GM19328 (cell line): ENCODE data around the gene MTG2.

Experiments used
- ATAC-seq: cut with Tn5 transposase; IDR thresholded peaks from one replicate; pipeline ENCODE4 v1.9.1; 2021; ENCODE audit warnings: mild to moderate bottlenecking, moderate library complexity; ENCODE audit not compliant: unreplicated experiment

MTG2 gene, protein sequence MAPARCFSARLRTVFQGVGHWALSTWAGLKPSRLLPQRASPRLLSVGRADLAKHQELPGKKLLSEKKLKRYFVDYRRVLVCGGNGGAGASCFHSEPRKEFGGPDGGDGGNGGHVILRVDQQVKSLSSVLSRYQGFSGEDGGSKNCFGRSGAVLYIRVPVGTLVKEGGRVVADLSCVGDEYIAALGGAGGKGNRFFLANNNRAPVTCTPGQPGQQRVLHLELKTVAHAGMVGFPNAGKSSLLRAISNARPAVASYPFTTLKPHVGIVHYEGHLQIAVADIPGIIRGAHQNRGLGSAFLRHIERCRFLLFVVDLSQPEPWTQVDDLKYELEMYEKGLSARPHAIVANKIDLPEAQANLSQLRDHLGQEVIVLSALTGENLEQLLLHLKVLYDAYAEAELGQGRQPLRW

DNA sequence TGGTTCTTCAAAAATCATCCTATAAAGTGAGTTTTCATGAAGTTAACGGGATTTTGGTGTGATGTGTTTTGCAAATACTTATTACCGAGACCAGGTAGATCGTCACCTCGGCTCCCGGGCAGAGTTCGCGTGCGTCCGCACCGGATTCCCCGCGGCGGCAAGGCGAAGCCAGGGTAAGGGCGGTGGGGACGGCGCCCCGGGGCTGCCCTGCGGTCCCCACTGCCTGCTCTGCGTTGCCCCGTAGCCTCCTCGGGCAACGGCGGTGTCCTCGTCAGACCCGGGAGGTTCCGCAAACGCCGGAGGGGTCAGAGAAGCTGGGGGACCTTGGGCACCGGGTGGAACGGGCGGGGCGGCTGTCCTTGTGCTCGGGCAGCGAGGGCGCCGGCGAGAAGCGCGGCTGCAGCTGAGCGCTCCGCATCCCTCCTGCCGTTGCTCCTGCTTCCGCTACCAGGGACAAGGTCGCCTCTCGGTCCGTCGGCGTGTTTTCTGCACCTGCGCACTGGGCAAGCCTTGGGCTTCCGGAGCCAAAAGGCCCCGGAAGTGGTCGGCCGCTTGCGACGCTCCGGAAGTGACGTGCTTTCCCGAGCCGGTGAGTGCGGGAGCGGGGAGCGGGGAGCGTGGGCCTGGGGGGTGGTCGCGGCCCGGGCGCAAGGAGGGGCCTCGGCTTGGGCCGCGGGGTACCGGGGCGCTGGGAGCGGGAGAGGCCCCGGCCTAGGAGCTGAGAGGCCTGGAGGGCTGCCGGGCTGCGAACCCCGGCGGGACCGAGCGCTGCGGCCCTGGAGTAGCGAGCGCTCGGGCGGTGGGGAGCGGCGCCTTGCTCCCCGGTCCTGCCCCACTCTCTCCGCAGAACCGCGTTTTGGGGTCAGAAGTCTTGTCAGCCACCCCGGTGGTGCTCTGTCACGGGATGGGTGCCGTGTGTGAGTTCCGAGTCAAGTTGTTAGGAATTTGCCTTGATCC lies at the start of gene MTG2:
TSS of gene MTG2 (plus strand) at position 560 of the 957 bp plus-strand sequence. CDS start 10,393 bp downstream, outside the sequence.
- peak; percentile 92 for ATAC-seq

DNA sequence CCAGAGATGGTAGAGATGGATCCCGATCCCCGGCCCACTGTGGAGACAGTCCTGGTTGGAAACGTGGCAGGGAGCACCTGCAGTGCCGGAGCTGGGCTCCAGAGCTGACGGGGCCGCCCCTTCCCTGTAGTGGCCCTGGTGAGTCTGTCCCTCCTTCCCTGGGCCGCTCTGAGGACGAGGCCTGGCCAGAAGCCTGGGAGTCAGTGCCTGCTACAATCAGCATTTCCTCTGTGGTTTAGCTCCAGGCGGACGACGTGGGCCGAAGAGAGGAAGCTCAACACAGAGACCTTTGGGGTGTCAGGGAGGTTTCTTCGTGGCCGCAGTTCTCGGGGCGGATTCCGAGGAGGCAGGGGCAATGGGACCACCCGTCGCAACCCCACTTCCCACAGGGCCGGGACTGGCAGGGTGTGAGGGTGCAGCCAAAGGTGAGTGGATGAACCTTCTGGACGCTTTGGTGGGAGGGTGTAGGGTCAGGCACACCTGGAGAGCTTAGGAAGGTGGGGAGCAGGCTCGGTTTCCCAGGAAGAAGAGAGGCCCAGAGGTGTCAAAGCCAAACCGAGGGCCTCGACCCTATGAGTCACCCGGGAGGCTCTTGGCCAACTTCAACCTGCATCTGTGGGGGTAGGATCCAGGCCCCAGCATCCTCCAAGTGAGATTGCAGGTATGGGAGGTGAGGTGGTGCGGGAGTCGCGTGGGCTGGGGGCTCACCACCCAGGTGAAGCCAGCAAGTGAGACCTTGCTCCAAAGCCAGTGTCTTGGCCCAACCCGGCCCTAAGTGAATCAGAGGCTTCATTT lies 49.6 kb upstream of the MTG2 start:
- no peak for ATAC-seq

DNA sequence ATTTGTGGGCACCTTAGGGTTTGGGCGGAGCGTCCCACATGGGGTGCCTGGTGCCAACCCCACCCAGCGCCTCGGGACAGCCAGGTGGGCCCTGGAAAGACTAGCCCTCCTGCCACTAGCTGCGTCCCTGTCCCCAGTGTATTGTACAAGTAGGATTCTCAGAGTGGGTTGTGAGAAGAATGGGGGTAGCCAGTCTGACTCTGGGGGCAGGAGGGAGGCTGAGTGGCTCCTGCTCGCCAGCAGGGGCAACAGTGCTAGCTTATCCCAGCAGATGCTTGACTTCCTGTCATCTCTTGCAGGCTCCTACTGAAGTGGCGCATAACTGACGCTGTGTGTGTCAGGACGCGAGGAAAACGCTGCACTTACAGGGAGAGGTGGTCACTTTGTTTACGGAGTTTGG lies 49.0 kb upstream of the MTG2 start:
- ATAC-seq: no peak

DNA sequence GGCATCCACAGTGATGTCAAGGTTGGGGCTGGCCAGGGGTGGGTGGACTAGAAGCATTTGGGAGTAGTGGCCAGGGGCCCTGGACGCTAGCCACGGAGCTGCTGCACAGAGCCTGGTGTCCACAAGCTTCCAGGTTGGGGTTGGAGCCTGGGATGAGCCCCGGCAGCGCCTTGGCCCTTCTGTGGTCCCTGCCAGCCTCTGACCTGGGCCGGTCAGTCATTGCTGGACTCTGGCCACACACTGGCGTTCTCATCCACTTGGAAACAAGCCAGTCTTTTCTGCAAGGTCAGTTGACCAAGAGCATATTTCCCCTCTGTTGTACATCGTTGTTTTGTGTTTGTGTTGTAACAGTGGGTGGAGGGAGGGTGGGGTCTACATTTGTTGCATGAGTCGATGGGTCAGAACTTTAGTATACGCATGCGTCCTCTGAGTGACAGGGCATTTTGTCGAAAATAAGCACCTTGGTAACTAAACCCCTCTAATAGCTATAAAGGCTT lies 48.0 kb upstream of the MTG2 start:
- ATAC-seq: no peak

DNA sequence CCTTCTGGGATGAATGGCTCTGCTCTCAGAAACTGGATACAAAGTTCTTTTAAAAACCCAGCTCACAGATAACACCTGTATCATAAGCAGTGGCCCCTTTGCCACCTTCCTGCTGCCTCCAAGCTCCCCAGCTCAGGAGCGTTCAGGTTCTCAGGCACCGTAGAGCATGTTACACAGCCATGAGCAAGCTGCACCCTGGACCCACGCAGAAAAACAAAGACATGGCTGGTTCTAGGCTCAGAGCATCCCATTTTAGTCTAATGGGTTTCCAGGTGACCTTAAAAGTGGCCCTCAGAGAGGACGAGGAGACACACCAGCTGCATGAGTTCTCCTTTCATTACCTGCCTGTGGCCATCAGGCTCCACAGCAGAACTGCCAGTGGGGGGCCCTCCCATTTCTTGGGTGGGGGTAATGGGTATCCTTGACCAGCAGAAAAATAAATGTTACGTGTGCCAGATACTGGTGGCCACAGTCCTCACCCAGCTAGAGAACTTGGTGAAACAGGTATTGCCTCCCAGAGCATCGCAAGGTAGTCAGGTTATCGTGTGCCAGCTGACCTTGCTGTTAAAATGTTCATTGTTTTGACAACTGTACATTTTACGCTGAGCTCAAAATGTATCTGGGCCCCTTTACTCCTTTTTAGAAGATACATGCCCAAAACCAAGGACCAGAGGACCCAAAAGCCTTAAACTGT lies 47.1 kb upstream of the MTG2 start:
- no peak for ATAC-seq

DNA sequence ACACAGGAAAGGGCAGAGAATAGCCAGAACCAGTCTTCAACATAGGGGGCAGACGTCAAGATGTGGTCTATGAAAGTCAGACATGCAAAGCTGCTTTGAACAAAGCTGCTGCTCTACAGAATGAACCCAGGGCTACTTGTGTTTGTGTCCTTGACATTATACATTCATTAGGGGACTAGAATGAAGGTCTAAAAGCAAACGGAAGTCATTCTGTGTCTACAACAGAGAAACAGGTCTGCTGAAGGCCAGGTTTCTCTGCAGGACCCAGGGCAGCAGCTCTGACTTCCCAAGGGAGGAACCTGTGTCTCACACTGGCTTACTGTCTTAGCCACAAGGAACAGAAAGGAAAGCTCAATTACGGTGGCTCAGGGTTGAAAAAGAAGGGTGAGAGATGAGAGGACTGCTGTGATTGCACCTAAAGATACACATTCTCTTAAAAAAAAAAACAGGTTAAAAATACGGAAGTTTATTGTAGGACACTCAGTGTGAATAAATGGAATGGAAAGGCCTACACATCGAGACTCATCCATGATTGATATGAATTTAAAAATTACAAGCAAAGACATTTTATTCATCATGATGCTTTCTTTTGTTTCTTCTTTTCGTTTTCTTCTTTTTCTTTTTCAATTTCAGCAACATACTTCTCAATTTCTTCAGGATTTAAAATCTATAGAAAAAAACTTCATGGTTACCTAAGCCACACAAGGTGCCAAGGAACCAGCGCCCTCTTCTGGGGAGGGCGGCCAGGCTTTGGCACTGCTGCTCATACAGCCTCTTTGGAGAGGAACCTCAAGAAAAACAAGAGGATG lies 46.3 kb upstream of the MTG2 start:
- no peak for ATAC-seq

DNA sequence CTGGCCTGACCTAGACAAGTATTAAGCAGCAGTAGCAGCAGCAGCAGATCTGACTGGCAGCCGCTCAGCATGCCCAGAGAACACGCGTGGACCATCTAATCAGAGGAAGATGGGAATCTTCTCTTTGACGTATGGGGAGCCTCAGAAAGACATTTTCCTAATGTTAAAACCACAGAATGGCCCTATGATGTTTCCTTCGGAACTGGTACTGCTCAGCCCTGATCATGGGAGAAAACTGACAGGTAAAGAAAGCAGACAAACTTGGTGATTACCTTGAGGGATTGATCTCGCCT lies 45.8 kb upstream of the MTG2 start:
- no peak for ATAC-seq

DNA sequence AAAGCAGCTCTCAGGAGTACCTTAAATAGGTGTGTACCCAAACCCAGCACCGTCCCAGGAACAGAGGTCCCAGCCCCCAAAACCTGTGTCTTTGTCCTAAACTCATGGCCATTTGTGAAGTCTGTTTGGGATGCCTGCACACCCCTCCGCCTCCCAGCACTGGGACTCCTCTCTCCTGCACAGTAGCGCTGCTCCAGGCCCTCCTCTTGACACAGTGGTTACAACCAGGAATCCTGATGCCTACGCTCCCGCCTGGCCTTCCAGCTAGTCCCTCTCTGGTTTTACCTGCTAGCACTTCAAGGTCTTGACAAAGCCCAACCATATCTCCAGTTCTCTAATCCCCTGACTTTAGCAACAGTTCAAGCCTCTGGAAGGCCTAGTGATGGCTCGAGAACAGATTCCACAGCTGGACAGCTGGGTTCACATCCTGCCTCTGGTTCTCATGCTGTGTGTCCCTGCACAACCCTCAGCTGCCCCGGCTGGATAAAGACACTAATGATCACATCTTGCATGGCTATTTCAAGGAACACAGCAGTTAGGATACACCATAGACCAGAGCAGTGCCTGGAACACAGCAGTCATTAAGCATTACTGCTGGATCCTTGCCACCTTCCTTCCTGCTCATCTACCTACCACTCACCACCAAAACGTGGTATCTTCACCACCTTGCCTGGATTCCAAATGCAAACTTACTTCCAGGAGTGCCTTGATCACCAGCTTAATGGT lies 45.2 kb upstream of the MTG2 start:
- ATAC-seq: no peak

DNA sequence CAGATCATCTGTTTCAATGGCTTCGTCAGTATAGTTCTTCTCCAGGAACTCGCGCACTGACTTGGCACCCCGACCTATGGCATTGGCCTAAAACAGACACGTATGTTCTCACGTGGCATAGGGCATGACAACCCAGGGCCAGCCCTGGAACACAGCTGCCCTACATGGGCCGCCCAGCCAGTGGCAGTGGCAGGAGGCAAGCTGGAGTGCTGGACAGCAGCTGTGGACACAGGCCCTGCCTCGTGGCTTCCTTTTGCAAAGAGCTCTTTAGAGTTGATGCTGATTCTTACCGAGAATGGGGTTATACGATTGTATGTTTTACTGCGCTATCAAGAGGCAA lies 44.7 kb upstream of the MTG2 start:
- no peak for ATAC-seq

DNA sequence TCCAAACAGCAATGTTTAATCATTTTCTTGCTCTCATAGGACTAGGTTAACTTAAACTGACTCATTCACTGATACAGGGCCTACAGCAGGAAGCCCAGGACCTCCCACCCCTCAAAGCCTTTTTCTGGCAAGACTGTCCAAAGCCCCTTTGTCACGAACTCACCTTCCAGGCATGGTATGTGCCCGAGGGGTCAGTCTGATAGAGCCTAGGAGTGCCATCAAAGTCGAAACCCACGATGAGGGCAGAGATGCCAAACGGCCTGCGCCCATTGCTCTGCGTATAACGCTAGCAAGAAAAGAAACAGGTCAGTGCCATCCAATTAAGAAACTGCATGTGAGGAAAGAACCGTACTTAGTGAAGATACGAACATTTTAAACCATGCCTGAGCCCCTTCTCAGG lies 43.9 kb upstream of the MTG2 start:
- ATAC-seq: no peak

DNA sequence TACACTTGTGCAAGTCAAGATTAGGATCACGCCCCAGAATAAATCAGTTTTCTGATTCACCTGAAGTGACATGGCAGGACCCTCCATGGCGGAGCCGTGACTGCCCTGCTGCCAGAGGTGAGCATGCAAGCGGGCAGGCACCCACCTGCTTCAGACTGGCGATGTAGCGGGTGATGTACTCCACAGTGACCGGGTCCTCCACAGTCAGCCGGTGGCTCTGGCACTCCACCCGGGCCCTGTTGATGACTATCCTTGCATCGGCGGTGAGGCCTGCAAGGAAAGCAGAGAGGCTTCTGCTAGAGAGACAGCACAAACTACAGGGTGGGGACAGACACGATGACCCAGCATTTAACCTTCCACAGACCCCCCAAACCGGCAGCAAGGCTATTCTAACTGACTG lies 43.2 kb upstream of the MTG2 start:
- no peak for ATAC-seq

DNA sequence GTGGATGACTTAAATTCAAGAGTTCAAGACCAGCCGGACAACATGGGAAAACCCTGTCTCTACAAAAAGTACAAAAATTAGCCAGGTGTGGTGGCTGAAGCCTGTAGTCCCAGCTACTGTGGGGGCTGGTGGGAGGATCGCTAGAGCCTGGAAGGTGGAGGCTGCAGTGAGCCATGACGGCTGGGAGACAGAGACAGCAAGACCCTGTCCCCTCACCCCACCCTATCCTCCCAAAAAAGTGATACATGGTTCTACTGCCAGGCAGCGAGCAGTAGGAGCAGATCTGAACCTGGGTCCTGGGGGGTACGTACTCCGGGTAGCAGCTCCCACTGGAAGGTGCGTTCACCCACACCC lies 41.8 kb upstream of the MTG2 start:
- ATAC-seq: no peak

DNA sequence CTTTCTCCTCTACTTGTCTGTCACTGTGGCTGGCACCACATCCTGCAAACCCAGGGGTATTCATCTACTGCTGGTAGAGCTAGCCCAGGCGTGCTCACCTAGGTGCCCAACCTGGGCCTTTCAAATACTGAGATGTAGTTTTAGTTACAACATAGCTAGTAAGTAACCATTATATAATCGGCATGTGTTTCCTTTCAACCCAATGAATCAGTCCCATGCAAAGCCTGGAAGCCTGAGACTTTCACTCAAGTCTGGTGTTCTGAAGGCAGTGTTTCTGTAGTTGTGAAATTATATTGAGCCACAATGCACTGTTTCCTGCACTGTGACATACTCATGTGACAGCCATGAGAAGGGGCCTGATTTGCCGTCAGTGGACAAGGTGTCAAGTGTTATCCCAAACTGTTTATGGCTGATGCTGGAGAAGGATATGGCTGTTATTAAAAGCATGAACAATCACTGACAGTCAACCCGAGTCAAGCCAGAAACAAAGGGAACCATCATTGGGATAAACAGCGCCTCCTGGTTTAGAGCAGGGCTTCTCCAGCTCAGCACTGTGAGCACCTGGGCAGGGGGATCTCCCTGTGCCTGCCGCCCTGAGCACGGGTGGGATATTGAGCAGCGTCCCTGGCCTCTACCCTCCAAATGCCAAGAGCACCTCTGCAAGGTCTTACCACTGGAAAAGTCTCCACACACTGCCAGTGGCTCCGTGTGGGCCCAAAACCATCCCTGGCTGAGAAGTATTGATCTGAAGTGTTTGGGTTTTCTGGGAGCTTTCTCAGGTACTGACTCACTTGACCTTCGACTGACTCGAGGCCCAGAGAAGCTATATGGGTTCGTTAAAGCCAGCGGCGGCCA lies 41.2 kb upstream of the MTG2 start:
- ATAC-seq: no peak

DNA sequence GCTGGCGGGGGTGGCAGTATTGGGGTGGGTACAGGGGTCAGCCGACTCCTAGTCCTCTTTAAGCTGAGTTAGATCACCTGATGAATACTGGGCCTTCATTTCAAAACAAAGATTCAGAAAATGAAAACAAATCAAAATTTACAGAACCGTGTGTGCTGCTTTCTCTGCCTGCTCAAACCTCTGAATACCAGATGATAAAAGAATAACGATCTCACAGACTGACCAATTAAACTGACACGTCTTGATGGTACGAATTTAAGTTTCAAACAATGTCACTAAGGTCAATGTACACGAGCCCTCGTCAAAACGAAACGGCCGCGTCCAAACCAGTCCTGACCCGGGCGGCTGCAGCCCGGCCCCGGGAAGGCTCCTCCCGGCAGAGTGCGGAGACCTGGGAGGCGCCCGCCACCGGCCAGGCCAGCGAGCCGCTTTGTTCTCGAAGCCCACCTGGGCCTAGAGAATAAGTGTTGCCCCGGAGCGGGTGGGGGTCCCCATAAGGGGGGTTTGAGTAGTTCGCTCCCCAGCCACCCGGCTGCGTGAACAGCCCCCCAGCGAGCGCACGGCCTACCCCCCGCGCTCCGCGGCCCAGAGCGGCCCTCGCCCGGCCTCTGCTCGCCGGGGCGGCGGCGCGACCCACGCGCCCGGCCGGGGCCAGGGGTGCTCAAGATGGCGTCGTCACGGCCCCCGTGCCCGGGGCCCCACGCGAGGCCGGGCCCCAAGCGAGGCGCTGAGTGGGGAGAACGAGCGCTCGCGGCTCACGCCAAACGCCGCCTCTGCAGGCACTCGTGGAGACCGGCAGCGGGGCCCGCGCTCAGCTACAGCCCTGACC lies 40.4 kb upstream of the MTG2 start:
- ATAC-seq: peak; percentile 4

DNA sequence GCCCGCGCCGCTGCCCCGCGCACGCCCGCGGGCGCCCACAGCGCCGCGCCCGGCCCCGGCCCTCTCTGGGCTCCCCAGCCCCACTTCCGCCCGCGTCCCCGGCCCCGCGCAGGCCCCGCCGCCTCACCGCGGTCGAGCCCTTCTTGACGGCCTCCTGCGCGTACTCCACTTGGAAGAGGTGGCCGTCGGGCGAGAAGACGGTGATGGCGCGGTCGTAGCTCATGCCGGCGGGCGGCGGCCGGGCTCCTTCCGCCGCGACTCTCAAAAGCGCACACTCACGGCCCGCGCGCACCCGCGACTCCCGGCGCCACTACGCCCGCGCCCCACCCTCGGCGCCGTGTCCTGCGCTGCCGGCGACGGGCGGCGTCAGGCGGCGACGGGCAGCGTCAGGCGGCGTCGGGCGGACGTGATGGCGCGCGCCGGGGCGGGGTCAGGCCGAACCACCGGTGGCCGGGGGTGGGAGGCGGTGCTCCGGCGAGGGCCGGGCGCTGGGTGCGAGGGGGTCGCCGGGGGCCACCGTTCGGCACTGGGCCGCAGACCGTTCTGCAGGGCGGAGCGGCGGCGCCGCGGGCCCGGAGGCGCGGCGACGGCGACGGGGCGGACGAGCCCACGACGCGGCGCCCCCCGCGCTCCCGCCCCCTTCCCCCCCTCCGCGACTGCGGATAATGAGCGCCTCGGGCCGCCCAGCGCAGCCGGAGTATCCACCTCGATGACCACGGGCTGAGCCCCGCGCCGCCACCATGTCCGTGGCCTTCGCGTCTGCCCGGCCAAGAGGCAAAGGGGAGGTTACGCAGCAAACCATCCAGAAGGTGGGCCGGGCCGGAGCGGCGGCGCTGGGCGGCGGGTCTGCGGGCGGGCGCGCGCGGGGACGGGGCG lies 39.5 kb upstream of the MTG2 start, which contains the start of the genes PSMA7 and SS18L1:
TSS of gene PSMA7 (minus strand) at position 314 of the 876 bp plus-strand sequence. CDS start at position 223, 91 bp downstream.
TSS of gene SS18L1 (plus strand) at position 689 of the 876 bp plus-strand sequence. CDS start at position 741, 52 bp downstream.
- ATAC-seq: peak; percentile 73
